Neural progenitor cell (in vitro differentiated cells): ENCODE measurements around the gene PACSIN2. TPM values are rescaled to one million over a fixed set of nuclear protein-coding genes. Genes with fewer than 3 reads are reported as not detected.
A peak's percentile ranks its signal among the peaks of the same experiment; 100 is the strongest.

Source experiments
- DNase-seq: peaks from one replicate; pipeline ENCODE4 v3.0.0-alpha.2; 2016; ENCODE audit warnings: low spot score
- H2AFZ ChIP-seq: fragments of 200-600 bp; sonication (generic); replicated peaks from 2 replicates; pipeline ENCODE4 v1.6.1; 2016; ENCODE audit warnings: antibody characterized with exemption
- H3F3A ChIP-seq: fragments of 200-600 bp; sonication (generic); 2 replicates; pipeline ENCODE4 v1.6.1; 2016; ENCODE audit warnings: antibody characterized with exemption, low read depth
- H3K27ac ChIP-seq: fragments of 200-600 bp; sonication (generic); 2 replicates; pipeline ENCODE4 v1.5.1; 2016; ENCODE audit warnings: mild to moderate bottlenecking
- H3K27me3 ChIP-seq: fragments of 200-600 bp; sonication (generic); 2 replicates; pipeline ENCODE4 v1.6.1; 2016; ENCODE audit warnings: mild to moderate bottlenecking, moderate library complexity
- H3K36me3 ChIP-seq: fragments of 200-600 bp; sonication (generic); 2 replicates; pipeline ENCODE4 v1.5.1; 2016
- H3K4me1 ChIP-seq: fragments of 200-600 bp; sonication (generic); 2 replicates; pipeline ENCODE4 v1.6.1; 2016; ENCODE audit warnings: mixed run types
- H3K4me2 ChIP-seq: fragments of 200-600 bp; sonication (generic); 2 replicates; pipeline ENCODE4 v1.6.1; 2016
- H3K4me3 ChIP-seq: fragments of 200-600 bp; sonication (generic); 2 replicates; pipeline ENCODE4 v1.5.1; 2016
- H3K79me2 ChIP-seq: fragments of 200-600 bp; sonication (generic); 2 replicates; pipeline ENCODE4 v1.6.1; 2016; ENCODE audit warnings: low read depth
- H3K9ac ChIP-seq: fragments of 200-600 bp; sonication (generic); 2 replicates; pipeline ENCODE4 v1.6.1; 2016
- H3K9me3 ChIP-seq: fragments of 200-600 bp; sonication (generic); 2 replicates; pipeline ENCODE4 v1.5.1; 2016; ENCODE audit warnings: low read depth
- H4K20me1 ChIP-seq: fragments of 200-600 bp; sonication (generic); 2 replicates; pipeline ENCODE4 v1.6.1; 2016; ENCODE audit warnings: low read depth
- H3K27ac Mint-ChIP-seq: 3 replicates; pipeline ENCODE4 v1.8.0; 2021; ENCODE audit warnings: mixed read lengths
- H3K27me3 Mint-ChIP-seq: 2 replicates; pipeline ENCODE4 v1.8.0; 2022; ENCODE audit warnings: low read depth, mild to moderate bottlenecking, inconsistent platforms, moderate library complexity, mixed read lengths; ENCODE audit not compliant: insufficient read depth
- H3K36me3 Mint-ChIP-seq: 3 replicates; pipeline ENCODE4 v1.8.0; 2021; ENCODE audit warnings: mixed read lengths
- H3K4me1 Mint-ChIP-seq: 3 replicates; pipeline ENCODE4 v1.8.0; 2021; ENCODE audit warnings: mixed read lengths
- H3K4me3 Mint-ChIP-seq: 3 replicates; pipeline ENCODE4 v1.8.0; 2021; ENCODE audit warnings: mild to moderate bottlenecking, moderate library complexity, mixed read lengths
- H3K9me3 Mint-ChIP-seq: 3 replicates; pipeline ENCODE4 v1.8.0; 2020; ENCODE audit warnings: mixed read lengths
- CTCF ChIP-seq: fragments of 200-600 bp; sonication (generic); IDR thresholded peaks from 2 replicates; pipeline ENCODE4 v1.5.1; 2017; ENCODE audit warnings: antibody characterized with exemption, mild to moderate bottlenecking
- EZH2 ChIP-seq: fragments of 200-600 bp; sonication (generic); IDR thresholded peaks from 2 replicates; pipeline ENCODE4 v1.6.1; 2017; ENCODE audit warnings: antibody characterized with exemption, mild to moderate bottlenecking, moderate library complexity
- EZH2phosphoT487 ChIP-seq: fragments of 200-600 bp; sonication (generic); IDR thresholded peaks from 2 replicates; pipeline ENCODE4 v1.6.1; 2017; ENCODE audit warnings: antibody characterized with exemption
- total RNA-seq: library from RNA; depleted of rRNA; stranded (reverse); fragments of >200 nt; gene quantifications from 2 replicates; pipeline ENCODE4 v1.2.3, GENCODE V29; 2015; ENCODE audit warnings: low replicate concordance

PACSIN2 gene
- total RNA-seq, 1 donor from 2014 or later: 38.1 TPM

GRCh38 chr22:42895087-42895486 lies 119.9 kb downstream of the PACSIN2 start:
- no peaks in the 10 kb centered on the region for H3K36me3 ChIP-seq
- Mint-ChIP-seq H3K9me3 (no peaks in the 10 kb centered on the region), H3K27me3 (peaks cover 2% of the 10 kb centered on the region), H3K4me3 (no peak overlapping the region), H3K4me1 (no peaks in the 10 kb centered on the region), H3K36me3 (no peaks in the 10 kb centered on the region), H3K27ac (peak overlapping the region; percentile 60)
- H3K79me2 ChIP-seq: no peaks in the 10 kb centered on the region
- no peak overlapping the region for H3K4me2 ChIP-seq
- no peak for TF ChIP-seq EZH2
- no peak for TF ChIP-seq EZH2phosphoT487
- no peak for TF ChIP-seq CTCF
- no peaks in the 10 kb centered on the region for H3K27me3 ChIP-seq
- H3K4me3 ChIP-seq: no peak overlapping the region
- no peak for DNase-seq
- no peak overlapping the region for H3K27ac ChIP-seq
- no peaks in the 10 kb centered on the region for H3K4me1 ChIP-seq
- H2AFZ ChIP-seq: no peak overlapping the region
- peaks cover 47% of the 10 kb centered on the region for H4K20me1 ChIP-seq
- no peak overlapping the region for H3K9ac ChIP-seq
- no peaks in the 10 kb centered on the region for H3F3A ChIP-seq
- no peaks in the 10 kb centered on the region for H3K9me3 ChIP-seq

- H3K9me3 ChIP-seq: no peaks in the 10 kb centered on the region
- TF ChIP-seq EZH2phosphoT487: no peak
- no peak for TF ChIP-seq CTCF
- TF ChIP-seq EZH2: no peak
- no peak overlapping the region for H3K4me2 ChIP-seq
- H3K27me3 ChIP-seq: no peaks in the 10 kb centered on the region
- Mint-ChIP-seq H3K4me3 (no peak overlapping the region), H3K27ac (no peak overlapping the region), H3K9me3 (no peaks in the 10 kb centered on the region), H3K36me3 (peaks cover 6% of the 10 kb centered on the region), H3K4me1 (no peaks in the 10 kb centered on the region), H3K27me3 (peaks cover 2% of the 10 kb centered on the region)
- no peak for DNase-seq
- no peak overlapping the region for H3K4me3 ChIP-seq
- H3K4me1 ChIP-seq: no peaks in the 10 kb centered on the region
- H2AFZ ChIP-seq: no peak overlapping the region
- no peak overlapping the region for H3K27ac ChIP-seq
- H3K9ac ChIP-seq: no peak overlapping the region
- H4K20me1 ChIP-seq: peaks cover 34% of the 10 kb centered on the region
- no peaks in the 10 kb centered on the region for H3K79me2 ChIP-seq
- H3F3A ChIP-seq: no peaks in the 10 kb centered on the region
- no peaks in the 10 kb centered on the region for H3K36me3 ChIP-seq
Measured at GRCh38 chr22:42893371-42894150, 121.4 kb downstream of the PACSIN2 start.

GRCh38 chr22:42892571-42893316 lies 122.2 kb downstream of the PACSIN2 start:
- H3K9me3 Mint-ChIP-seq: no peaks in the 10 kb centered on the region
- Histone ChIP-seq H2AFZ (no peak overlapping the region), H3F3A (no peaks in the 10 kb centered on the region), H3K9ac (no peak overlapping the region), H3K4me3 (no peak overlapping the region), H3K4me1 (no peaks in the 10 kb centered on the region), H4K20me1 (peaks cover 32% of the 10 kb centered on the region), H3K79me2 (no peaks in the 10 kb centered on the region), H3K36me3 (no peaks in the 10 kb centered on the region), H3K4me2 (no peak overlapping the region), H3K9me3 (no peaks in the 10 kb centered on the region), H3K27me3 (no peaks in the 10 kb centered on the region), H3K27ac (no peak overlapping the region)
- no peak overlapping the region for H3K4me3 Mint-ChIP-seq
- TF ChIP-seq EZH2phosphoT487 (no peak), CTCF (no peak), EZH2 (no peak)
- H3K4me1 Mint-ChIP-seq: no peaks in the 10 kb centered on the region
- no peak overlapping the region for H3K27ac Mint-ChIP-seq
- no peak for DNase-seq
- H3K27me3 Mint-ChIP-seq: peaks cover 2% of the 10 kb centered on the region
- H3K36me3 Mint-ChIP-seq: peaks cover 6% of the 10 kb centered on the region
